HG03175 (cell line): Measurements from ENCODE around the gene NUDT4.
A peak's percentile ranks its signal among the peaks of the same experiment; 100 is the strongest.
"Not testable (repeated sequence)": the region's sequence is repeated elsewhere in the genome, so short reads cannot be mapped to it uniquely, and the experiment has no call there.

Source experiments
- ATAC-seq: cut with Tn5 transposase; IDR thresholded peaks from one replicate; pipeline ENCODE4 v1.9.1; 2021; ENCODE audit warnings: mild to moderate bottlenecking, moderate library complexity; ENCODE audit not compliant: unreplicated experiment

NUDT4 gene

GRCh38 chr12:93365616-93366405 lies 11.9 kb upstream of the NUDT4 start:
- no peak for ATAC-seq

- no peak for ATAC-seq
Measured at GRCh38 chr12:93366422-93366821, 11.3 kb upstream of the NUDT4 start.

- no peak for ATAC-seq
Measured at GRCh38 chr12:93368766-93369165, 9.0 kb upstream of the NUDT4 start.

GRCh38 chr12:93369505-93369904 lies 8.2 kb upstream of the NUDT4 start:
- no peak for ATAC-seq

- no peak for ATAC-seq
Measured at GRCh38 chr12:93370947-93371346, 6.8 kb upstream of the NUDT4 start.

- ATAC-seq = no peak
Measured at GRCh38 chr12:93373961-93374656, 3.6 kb upstream of the NUDT4 start.

- no peak for ATAC-seq
Measured at GRCh38 chr12:93375906-93376305, 1.8 kb upstream of the NUDT4 start.

- ATAC-seq = no peak
Measured at GRCh38 chr12:93376436-93377251, 1.1 kb upstream of the NUDT4 start.

GRCh38 chr12:93378196-93378997 lies 672 bp downstream of the NUDT4 start:
- peak; percentile 34 for ATAC-seq

GRCh38 chr12:93378998-93379325 lies 1.2 kb downstream of the NUDT4 start:
- no peak for ATAC-seq

GRCh38 chr12:93379326-93379980 lies 1.7 kb downstream of the NUDT4 start:
- ATAC-seq = no peak

GRCh38 chr12:93379981-93380361 lies 2.2 kb downstream of the NUDT4 start:
- no peak for ATAC-seq

GRCh38 chr12:93380480-93381121 lies 2.9 kb downstream of the NUDT4 start:
- no peak for ATAC-seq

- ATAC-seq = no peak
Measured at GRCh38 chr12:93381161-93381975, 3.6 kb downstream of the NUDT4 start.

- not testable (repeated sequence) for ATAC-seq
Measured at GRCh38 chr12:93381976-93382437, 4.3 kb downstream of the NUDT4 start.

- ATAC-seq = peak; percentile 52
Measured at GRCh38 chr12:93387780-93388179, 10.1 kb downstream of the NUDT4 start.

- ATAC-seq = no peak
Measured at GRCh38 chr12:93390031-93390430, 12.3 kb downstream of the NUDT4 start.

- no peak for ATAC-seq
Measured at GRCh38 chr12:93390549-93391297, 13.0 kb downstream of the NUDT4 start.
